ENCODE data around the gene CAMK1G. TPM values are rescaled to one million over a fixed set of nuclear protein-coding genes. Genes with fewer than 3 reads are reported as not detected.

Gene CAMK1G
- total and polyA plus RNA-seq, 10 of the 15 experiments (the other 5 are each of a cell fraction or from before 2014, with no cell fraction given), result 0.18 to 0.20 TPM; not detected in 8

DNA sequence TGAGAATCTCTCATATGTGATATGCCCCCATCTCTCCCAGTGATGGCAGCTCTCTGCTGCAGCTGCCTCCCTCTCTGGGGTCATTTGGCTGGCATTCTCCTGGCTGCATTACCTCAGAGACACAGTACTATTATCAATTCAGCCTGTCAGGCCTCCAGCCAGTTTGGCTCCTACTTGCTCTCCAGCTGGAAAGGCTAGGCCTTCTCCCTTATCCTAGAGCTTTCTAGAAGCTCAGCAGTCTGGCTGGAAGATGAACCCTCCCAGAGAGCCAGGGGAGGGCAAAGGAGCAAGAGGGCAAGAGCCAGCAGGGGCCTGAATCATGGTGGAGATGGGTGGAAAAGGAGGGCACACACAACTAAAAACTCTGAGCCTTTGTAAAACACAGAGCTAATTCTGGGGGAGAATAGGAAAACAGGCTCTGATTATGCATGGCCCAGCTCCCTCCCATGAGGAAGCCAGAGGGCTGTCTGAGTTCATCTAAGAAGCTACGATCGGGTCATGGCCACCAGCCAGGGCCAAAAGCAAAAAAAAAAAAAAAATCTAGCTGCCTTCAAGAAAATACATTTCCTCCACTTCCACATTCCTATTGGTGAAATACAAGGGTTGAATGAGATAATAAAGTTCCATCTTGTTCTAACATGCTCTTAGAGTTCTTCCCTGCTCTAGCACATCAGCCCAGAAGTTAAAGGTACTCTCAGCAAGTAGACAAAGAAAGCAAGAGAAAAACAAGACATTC is 59.9 kb downstream of the CAMK1G start (continued):
- TF ChIP-seq, protein P1, sequence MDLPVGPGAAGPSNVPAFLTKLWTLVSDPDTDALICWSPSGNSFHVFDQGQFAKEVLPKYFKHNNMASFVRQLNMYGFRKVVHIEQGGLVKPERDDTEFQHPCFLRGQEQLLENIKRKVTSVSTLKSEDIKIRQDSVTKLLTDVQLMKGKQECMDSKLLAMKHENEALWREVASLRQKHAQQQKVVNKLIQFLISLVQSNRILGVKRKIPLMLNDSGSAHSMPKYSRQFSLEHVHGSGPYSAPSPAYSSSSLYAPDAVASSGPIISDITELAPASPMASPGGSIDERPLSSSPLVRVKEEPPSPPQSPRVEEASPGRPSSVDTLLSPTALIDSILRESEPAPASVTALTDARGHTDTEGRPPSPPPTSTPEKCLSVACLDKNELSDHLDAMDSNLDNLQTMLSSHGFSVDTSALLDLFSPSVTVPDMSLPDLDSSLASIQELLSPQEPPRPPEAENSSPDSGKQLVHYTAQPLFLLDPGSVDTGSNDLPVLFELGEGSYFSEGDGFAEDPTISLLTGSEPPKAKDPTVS (IDR thresholded peaks at IDR 0.05; ENCODE audit: low read depth, low read length), result no peak
- TF ChIP-seq NFXL1 (IDR thresholded peaks at IDR 0.05; ENCODE audit: borderline replicate concordance) (no peak), MYB (IDR thresholded peaks at IDR 0.05; ENCODE audit: borderline replicate concordance, low read depth, low read length) (no peak), RELA (IDR thresholded peaks at IDR 0.05; ENCODE audit: borderline replicate concordance, partially characterized antibody) (no peak), CHD1 (IDR thresholded peaks at IDR 0.05; ENCODE audit: low read depth, low read length) (no peak)
- TF ChIP-seq, protein P2, sequence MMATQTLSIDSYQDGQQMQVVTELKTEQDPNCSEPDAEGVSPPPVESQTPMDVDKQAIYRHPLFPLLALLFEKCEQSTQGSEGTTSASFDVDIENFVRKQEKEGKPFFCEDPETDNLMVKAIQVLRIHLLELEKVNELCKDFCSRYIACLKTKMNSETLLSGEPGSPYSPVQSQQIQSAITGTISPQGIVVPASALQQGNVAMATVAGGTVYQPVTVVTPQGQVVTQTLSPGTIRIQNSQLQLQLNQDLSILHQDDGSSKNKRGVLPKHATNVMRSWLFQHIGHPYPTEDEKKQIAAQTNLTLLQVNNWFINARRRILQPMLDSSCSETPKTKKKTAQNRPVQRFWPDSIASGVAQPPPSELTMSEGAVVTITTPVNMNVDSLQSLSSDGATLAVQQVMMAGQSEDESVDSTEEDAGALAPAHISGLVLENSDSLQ (IDR thresholded peaks at IDR 0.05), result no peak

DNA sequence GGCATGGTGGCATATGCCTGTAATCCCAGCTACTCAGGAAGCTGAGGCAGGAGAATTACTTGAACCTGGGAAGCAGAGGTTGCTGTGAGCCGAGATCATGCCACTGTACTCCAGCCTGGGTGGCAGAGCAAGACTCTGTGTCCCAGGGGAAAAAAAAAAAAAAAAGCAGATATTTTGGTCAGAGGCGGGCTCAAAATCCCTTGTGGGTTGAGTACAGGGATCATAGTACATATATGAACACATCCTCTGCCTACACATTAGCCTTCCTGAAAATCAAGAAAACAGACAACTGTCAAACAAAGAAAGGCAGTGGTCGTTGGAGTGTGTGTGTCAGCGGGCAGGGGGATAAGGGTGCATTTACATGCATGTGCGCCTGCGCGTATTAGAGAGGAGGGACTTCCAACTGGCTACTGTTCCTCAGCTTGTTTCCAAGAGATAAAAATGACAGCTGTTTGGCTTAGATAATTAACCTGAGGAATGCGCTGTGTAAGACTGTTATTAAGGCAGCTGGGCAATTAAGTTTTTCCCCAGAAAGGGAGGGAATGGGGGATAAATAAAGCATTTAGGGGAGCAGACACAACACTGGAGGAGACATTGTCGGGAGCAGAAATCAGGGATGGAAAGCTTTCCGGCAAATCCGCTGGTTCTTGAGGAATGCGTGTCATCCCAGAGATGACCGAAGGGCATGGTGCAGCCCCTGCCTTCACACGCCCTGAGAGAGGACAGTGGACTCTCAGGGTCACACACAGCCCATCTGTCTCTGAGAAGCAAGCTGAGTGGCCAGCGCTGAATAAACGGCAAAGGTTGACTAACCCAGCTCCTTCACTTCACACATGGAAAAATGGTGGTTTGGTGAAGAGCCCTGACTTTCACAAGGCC is 62.3 kb downstream of the CAMK1G start:
- Histone ChIP-seq H2AFZ (ENCODE audit: control insufficient read depth, low read depth, low read length) (no peak overlapping the region), H3K36me3 (ENCODE audit: control insufficient read depth in 2 of 2, insufficient read depth in 2 of 2, low read length in 1 of 2) (no peaks in the 10 kb centered on the region), H3K27ac (ENCODE audit: control insufficient read depth, insufficient read depth) (no peak overlapping the region), H3K4me1 (ENCODE audit: control insufficient read depth, insufficient read depth, low read length) (no peaks in the 10 kb centered on the region), H4K20me1 (ENCODE audit: control insufficient read depth, insufficient read depth) (no peaks in the 10 kb centered on the region), H3K79me2 (ENCODE audit: control insufficient read depth, insufficient read depth, low read length) (no peaks in the 10 kb centered on the region), H3K27me3 (replicated peaks in 1 of 2; ENCODE audit: control insufficient read depth in 2 of 2, insufficient read depth in 2 of 2, low read length in 1 of 2) (no peaks in the 10 kb centered on the region; a peak in 1 of 4 replicates), H3K9ac (ENCODE audit: control insufficient read depth, insufficient read depth, low read length) (no peak overlapping the region), H3K4me2 (ENCODE audit: control insufficient read depth, insufficient read depth) (no peak overlapping the region), H3K4me3 (no peak overlapping the region), H3K9me3 (replicated peaks; ENCODE audit: control insufficient read depth, insufficient read depth, low read length) (no peaks in the 10 kb centered on the region)
- in situ Hi-C loops (cut with MboI), result no loop called here
- DNase-seq (ENCODE audit: low read depth, low spot score) (no peak), ATAC-seq (no peak), FAIRE-seq (no peak)
- no TSS peak for BruUV-seq (replicated peaks)
- intact Hi-C loops (cut with micrococcal nuclease; ENCODE audit: unreplicated experiment), result loop anchor here (5.0 kb wide), 1 partner anchor 41 kb away; no protein-coding TSS in a partner anchor
- CTCF ChIA-PET, result interaction anchor here (0.6 to 2.3 kb wide), 14 partner anchors 14 to 183 kb away, joined by 3 to 11 read pairs (median 4); partner anchors contain the start of gene G0S2
- SMC1A ChIA-PET (ENCODE audit: uncharacterized antibody, unreplicated experiment), result interaction anchor here (1.0 to 17.6 kb wide), 5 partner anchors 9 to 45 kb away, joined by 3 to 261 read pairs (median 7); partner anchors contain the start of gene G0S2
- RAD21 ChIA-PET (ENCODE audit: unreplicated experiment), result interaction anchor here (1.0 kb wide), 1 partner anchor 31 kb away, joined by 3 read pairs; no protein-coding TSS in a partner anchor
- POLR2A ChIA-PET, result interaction anchor here (0.6 to 1.1 kb wide), 2 partner anchors 42 to 198 kb away, joined by 3 read pairs; no protein-coding TSS in a partner anchor
- WGBS (ENCODE audit: insufficient coverage, insufficient replicate concordance, low lambda C conversion rate, missing lambda C conversion rate), result 60% methylated on average over 16 of the region's 16 CpGs
- TF ChIP-seq, protein P3, sequence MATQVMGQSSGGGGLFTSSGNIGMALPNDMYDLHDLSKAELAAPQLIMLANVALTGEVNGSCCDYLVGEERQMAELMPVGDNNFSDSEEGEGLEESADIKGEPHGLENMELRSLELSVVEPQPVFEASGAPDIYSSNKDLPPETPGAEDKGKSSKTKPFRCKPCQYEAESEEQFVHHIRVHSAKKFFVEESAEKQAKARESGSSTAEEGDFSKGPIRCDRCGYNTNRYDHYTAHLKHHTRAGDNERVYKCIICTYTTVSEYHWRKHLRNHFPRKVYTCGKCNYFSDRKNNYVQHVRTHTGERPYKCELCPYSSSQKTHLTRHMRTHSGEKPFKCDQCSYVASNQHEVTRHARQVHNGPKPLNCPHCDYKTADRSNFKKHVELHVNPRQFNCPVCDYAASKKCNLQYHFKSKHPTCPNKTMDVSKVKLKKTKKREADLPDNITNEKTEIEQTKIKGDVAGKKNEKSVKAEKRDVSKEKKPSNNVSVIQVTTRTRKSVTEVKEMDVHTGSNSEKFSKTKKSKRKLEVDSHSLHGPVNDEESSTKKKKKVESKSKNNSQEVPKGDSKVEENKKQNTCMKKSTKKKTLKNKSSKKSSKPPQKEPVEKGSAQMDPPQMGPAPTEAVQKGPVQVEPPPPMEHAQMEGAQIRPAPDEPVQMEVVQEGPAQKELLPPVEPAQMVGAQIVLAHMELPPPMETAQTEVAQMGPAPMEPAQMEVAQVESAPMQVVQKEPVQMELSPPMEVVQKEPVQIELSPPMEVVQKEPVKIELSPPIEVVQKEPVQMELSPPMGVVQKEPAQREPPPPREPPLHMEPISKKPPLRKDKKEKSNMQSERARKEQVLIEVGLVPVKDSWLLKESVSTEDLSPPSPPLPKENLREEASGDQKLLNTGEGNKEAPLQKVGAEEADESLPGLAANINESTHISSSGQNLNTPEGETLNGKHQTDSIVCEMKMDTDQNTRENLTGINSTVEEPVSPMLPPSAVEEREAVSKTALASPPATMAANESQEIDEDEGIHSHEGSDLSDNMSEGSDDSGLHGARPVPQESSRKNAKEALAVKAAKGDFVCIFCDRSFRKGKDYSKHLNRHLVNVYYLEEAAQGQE (IDR thresholded peaks at IDR 0.05; ENCODE audit: low read depth, low read length), result no peak
- TF ChIP-seq, protein P4, sequence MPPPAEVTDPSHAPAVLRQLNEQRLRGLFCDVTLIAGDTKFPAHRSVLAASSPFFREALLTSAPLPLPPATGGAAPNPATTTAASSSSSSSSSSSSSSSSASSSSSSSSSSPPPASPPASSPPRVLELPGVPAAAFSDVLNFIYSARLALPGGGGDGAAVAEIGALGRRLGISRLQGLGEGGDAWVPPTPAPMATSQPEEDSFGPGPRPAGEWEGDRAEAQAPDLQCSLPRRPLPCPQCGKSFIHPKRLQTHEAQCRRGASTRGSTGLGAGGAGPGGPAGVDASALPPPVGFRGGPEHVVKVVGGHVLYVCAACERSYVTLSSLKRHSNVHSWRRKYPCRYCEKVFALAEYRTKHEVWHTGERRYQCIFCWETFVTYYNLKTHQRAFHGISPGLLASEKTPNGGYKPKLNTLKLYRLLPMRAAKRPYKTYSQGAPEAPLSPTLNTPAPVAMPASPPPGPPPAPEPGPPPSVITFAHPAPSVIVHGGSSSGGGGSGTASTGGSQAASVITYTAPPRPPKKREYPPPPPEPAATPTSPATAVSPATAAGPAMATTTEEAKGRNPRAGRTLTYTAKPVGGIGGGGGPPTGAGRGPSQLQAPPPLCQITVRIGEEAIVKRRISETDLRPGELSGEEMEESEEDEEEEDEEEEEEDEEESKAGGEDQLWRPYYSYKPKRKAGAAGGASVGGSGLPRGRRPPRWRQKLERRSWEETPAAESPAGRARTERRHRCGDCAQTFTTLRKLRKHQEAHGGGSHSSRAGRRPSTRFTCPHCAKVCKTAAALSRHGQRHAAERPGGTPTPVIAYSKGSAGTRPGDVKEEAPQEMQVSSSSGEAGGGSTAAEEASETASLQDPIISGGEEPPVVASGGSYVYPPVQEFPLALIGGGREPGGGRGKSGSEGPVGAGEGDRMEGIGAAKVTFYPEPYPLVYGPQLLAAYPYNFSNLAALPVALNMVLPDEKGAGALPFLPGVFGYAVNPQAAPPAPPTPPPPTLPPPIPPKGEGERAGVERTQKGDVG (CRISPR knock-in tag; IDR thresholded peaks at IDR 0.05), result no peak
- no peak for TF ChIP-seq SREBF1 (IDR thresholded peaks at IDR 0.05; ENCODE audit: low read length)

Measured in GM12878 (cell line).